T47D (cell line): ENCODE measurements around the gene DNMT3B.
A peak's percentile ranks its signal among the peaks of the same experiment; 100 is the strongest.
"Not testable (repeated sequence)": the region's sequence is repeated elsewhere in the genome, so short reads cannot be mapped to it uniquely, and the experiment has no call there.

Source experiments
- DNase-seq, 2 experiments: peaks; one replicate each; pipeline versions ENCODE4 v3.0.0 to v3.0.0-alpha.2; 2011 to 2012; ENCODE audit warnings: low read depth in 1 of 2, low spot score in 1 of 2
- JUND ChIP-seq: IDR thresholded peaks from 2 replicates; pipeline ENCODE4 v1.6.1; 2012; ENCODE audit warnings: low read depth
- in situ Hi-C: cut with HindIII; loops from 2 replicates; pipeline ENCODE4 v1.10.0; 2016; ENCODE audit warnings: low sequenced_read_pairs, low pct_unique_long_range_greater_than_20kb

The DNMT3B gene

DNA sequence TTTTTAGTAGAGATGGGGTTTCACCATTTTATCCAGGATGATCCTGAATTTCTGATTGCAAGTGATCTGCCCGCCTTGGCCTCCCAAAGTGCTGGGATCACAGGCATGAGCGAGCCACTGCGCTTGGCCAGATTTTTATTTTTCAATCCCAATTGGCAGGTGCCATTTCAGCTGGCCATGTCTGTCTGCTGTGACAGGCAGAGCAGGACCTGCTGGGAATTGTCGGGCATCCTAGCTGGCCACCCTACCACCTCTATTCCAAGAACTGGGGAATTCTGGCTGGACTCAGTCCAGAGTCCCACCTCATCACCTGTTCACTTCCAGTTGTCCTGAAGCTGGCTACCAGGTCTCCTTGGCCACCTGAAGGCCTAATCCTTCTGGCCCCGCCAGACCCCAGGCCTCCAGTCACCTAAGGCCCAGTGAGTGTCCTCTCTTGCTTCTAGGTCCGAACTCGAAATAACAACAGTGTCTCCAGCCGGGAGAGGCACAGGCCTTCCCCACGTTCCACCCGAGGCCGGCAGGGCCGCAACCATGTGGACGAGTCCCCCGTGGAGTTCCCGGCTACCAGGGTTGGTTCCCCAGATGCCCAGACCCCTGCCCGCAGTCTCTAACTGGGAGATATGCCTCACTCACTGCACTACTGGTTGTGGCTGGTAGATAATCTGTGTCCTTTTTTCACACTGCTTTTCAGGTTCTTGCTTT lies 24.0 kb downstream of the DNMT3B start:
- in situ Hi-C loops, result no loop called here
- no peak for TF ChIP-seq JUND
- no peak for DNase-seq

DNA sequence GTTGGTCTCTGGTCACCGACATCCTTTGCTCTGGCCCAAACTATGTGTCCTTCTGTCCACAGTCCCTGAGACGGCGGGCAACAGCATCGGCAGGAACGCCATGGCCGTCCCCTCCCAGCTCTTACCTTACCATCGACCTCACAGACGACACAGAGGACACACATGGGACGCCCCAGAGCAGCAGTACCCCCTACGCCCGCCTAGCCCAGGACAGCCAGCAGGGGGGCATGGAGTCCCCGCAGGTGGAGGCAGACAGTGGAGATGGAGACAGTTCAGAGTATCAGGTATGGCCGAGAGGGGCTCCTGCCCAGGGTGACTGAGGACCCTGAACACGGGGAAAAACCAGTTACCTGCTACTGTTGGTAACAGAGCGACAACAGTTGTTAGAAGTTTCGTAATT lies 25.0 kb downstream of the DNMT3B start:
- no peak for TF ChIP-seq JUND
- no peak for DNase-seq
- in situ Hi-C loops, result no loop called here

DNA sequence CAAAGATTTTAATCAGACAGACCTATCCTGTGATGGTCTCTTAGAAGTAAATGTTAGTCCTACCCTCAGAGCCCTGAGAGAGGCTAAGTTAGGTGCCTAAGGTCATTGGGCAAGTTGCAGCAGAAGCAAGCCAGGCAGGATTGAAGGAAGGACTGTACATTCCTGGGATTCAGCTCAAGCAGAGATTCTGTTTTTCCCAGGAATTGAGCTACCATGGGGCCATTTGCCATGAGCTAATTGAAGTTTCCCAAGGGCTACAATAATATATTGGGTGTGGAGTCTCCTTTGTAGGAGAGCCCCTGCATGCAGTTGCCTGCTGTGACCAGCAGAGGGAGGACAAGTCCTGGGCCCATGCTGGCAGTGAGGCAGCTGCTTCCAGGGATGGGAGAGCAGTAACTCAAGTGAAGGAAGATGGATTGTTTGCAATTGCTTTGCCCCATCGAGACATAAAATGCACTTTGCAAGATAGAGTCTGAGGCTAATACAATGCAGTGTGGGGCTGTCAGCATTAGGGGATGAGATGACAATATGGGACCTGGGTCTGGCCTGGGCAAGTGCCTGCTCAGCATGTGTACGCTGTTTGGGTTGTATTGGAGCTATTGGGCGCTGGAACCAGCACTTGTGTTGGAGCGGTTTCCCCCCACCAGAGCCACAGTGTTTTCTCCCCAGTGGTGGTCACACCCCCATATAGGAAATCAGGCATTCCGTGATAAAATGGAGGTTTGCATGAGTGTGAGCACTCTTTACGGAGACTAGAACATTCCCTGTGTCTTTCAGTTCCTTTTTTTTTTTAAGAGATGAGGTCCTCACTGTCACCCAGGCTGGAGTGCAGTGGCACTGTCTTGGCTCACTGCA lies 27.9 kb downstream of the DNMT3B start:
- in situ Hi-C loops, result no loop called here
- DNase-seq, result peak; percentile 82 to 95
- TF ChIP-seq JUND, result no peak

DNA sequence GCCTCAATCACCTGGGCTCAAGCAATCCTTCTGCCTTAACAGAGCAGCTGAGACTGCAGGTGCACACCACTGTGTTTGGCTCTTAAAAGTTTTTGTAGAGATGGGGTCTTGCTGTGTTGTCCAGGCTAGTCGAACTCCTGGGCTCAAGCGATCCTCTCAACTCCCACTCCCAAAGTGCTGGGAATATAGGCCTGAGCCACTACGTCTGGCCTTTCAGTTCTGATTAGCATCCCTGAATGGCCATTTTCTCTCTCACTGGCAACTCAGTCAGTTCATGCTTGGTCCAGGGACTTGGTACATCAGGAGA lies 28.5 kb downstream of the DNMT3B start:
- DNase-seq, result no peak
- TF ChIP-seq JUND, result no peak
- in situ Hi-C loops, result no loop called here

DNA sequence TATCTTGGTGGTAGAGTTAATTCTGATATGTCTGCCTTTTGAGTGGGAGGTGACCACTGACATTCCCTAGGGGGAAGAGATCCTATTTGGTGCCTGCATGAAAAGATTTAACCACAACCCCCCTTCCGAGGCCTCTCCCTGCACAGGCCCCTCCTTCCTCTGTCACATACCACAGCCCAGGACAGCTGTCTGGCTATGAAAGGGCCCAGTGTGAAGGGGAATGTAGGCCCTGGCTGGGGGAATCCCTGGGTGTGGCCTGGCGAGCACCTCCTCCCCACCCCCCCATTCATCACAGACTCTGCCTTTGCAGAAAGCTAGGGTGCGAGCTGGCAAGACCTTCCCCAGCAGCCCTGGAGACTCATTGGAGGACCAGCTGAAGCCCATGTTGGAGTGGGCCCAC lies 30.1 kb downstream of the DNMT3B start:
- TF ChIP-seq JUND, result no peak
- DNase-seq, result no peak
- in situ Hi-C loops, result no loop called here

DNA sequence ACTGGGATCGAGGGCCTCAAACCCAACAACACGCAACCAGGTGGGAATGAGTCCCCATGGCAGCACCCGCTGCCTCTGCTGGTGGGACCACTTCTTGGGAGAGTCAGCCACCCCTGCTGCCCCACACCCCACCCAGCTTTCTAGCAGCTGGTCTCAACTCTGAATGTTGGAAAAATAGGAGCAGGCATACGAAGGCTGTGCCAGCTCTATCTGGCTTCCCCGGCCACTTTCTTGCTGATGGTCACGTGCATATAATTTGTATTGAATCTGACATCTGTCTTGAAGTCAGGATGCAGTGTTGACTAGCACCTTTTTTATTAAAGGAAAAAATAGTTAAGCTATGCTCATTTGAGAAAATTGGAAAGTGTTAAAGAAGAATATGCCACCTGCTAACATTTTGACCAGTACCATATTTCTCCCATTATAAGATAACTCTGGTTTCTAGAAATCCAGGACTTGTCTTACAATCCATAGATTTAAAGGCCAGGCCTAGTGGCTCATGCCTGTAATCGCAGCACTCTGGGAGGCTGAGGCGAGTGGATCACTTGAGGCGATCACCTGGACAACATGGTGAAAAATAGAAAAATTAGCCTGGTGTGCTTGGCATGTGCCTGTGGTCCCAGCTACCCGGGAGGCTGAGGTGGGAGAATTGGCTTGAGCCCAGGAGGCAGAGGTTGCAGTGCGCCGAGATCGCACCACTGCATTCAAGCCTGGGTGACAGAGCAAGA lies 30.7 kb downstream of the DNMT3B start:
- DNase-seq, result no peak
- in situ Hi-C loops, result no loop called here
- no peak for TF ChIP-seq JUND

DNA sequence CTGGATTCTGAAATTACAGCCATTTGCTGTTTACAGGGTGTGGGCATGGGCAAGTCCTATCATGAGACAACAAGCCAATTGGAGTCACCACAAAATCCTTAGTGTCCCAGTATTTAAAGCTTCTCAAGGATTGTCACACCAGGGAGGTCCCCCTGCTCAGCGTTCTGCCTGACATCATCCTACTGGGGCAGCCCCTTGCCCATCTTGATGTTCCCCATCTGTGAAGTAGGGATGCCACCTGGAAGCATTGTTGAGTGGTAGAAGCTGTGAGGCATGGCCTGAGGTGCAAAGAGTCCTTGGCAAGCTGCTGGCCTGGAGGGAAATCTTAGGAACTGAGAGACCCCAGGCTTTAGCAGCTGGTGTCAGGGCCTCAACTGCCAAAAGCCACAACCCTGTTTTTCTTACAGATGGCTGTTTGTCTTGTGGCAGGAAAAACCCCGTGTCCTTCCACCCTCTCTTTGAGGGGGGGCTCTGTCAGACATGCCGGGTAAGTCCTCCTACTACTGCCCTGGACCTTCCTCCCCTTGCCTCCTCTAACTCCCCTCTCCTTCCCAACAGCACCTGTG lies 34.3 kb downstream of the DNMT3B start:
- in situ Hi-C loops, result no loop called here
- TF ChIP-seq JUND, result no peak
- no peak for DNase-seq

DNA sequence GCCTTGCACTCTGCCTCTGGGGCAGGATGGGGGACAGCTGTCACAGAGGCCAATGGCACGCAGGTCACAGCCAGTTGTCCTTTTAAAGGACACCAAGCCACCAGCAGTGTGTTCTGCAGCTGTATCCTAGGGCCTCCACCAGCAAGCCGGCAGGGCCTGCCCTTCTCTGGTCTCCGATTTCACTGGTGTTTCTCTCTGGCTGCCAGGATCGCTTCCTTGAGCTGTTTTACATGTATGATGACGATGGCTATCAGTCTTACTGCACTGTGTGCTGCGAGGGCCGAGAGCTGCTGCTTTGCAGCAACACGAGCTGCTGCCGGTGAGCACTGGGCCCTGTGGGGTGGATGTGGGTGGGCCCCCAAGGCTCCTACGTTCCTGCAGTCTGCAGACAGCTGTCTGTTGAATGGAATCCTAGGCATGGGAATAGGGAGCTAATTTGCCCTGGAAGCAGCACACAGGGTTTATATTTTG lies 34.8 kb downstream of the DNMT3B start:
- in situ Hi-C loops, result no loop called here
- DNase-seq, result no peak
- TF ChIP-seq JUND, result no peak

DNA sequence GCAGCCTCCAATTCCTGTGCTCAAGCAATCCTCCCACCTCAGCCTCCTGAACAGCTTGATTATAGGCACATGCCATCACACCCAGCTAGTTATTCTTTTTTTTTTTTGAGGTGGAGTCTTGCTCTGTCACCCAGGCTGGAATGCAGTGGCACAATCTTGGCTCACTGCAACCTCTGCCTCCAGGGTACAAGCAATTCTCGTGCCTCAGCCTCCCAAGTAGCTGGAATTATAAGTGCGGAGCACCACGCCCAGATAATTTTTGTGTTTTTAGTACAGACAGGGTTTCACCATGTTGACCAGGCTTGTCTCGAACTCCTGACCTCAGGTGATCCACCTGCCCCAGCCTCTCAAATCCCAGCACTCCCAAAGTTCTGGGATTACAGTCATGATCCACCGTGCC lies 35.4 kb downstream of the DNMT3B start:
- DNase-seq, in situ Hi-C loops: not testable (repeated sequence)

DNA sequence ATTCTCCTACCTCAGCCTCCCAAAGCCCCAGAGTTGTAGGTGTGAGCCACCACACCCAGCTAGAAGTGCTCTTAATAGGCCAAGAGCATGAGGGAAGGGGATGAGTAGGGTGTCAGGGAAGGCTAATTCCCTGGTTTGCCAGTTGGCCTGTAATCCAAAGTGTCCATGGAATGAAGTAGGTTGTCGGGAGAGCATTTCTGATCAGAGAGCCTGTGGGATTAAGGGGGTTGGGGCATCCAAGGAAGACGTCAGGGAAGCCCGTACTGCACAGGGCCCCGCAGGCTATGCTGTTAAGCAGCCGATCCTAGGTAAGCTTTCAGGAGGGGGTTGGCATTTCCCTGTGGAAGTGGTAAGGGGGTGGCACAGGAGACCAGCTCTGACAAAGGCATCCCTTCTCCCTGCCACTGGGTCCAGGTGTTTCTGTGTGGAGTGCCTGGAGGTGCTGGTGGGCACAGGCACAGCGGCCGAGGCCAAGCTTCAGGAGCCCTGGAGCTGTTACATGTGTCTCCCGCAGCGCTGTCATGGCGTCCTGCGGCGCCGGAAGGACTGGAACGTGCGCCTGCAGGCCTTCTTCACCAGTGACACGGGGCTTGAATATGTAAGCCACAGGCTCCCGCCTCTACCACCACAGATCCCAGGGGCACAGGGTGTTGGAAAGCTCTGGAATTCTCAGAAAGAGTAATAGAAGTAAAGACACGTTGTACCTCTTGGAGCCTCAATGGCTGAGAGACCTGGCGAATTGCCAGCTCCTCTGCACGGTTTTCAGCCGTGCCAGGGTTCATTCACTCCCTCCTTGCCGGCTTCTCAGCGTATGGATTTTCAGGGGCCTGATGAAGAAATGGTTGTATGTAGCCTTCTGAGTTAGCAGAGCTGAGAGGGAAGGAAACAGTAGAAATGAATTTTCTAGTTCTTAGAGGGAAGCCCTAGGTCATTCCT lies 36.1 kb downstream of the DNMT3B start:
- no peak for DNase-seq

DNA sequence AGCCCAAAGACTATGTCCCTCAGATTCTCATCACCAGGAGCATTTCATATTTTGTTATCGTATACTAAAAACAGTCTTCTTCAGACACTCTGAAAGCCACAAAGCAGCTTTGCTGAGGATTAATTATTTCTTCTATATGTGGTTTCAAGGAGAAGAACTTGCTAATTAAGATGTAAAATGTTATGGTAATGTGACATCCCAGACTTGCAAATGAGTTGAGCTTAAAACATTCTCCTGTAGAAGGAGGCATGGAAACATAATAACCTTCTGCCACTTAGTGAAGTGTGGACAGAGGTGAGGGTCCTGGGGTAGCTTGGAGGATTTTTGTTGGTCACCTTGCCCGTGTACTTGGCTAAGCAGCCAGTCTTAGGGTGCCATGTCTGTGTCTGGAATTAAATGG lies 40.9 kb downstream of the DNMT3B start:
- DNase-seq, result no peak
- no peak for TF ChIP-seq JUND
- in situ Hi-C loops, result no loop called here

More for the DNA sequence above, 36.1 kb downstream of the DNMT3B start:
- in situ Hi-C loops, result no loop called here
- no peak for TF ChIP-seq JUND
